ENCODE results near the gene AICDA.

DNA sequence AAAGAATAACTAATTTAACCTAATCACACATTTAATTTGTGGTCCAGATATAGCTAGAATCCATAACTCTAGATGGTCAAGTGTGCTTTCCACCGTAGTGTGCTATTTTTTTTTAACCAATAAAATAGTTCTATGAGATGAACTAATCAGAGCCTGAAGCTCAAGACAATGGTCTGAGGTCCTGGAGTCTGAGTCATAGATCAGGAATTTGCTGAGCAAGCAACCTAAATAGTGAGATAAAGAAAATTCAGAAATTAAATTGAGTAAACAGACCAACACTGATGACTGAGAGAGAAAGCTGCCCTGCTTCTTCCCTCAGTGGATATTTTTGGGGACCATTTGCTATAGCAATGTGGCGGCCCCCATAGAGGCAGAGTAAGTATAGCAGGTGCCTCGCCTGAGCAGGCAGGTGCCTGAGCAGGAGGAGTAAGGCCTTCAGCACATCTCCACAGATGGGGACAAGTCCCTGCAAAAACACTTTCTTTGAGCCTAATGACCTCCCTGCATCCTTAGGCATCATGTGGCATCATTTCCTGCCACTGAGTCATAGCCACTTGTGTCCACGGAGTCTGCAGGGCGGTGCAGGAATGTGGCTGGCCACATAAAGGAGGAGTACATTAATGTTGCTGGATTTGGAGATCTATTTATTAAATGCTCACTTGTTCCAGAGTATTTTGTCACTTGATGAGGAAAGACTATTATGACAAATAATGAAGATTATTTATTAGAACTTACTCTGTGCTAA is 58.0 kb downstream of the AICDA start:
- no peak for TF ChIP-seq POLR2A (IDR thresholded peaks at IDR 0.05)
- TF ChIP-seq, protein P1, sequence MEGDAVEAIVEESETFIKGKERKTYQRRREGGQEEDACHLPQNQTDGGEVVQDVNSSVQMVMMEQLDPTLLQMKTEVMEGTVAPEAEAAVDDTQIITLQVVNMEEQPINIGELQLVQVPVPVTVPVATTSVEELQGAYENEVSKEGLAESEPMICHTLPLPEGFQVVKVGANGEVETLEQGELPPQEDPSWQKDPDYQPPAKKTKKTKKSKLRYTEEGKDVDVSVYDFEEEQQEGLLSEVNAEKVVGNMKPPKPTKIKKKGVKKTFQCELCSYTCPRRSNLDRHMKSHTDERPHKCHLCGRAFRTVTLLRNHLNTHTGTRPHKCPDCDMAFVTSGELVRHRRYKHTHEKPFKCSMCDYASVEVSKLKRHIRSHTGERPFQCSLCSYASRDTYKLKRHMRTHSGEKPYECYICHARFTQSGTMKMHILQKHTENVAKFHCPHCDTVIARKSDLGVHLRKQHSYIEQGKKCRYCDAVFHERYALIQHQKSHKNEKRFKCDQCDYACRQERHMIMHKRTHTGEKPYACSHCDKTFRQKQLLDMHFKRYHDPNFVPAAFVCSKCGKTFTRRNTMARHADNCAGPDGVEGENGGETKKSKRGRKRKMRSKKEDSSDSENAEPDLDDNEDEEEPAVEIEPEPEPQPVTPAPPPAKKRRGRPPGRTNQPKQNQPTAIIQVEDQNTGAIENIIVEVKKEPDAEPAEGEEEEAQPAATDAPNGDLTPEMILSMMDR (IDR thresholded peaks at IDR 0.05): no peak
